Panc1 (cell line): ENCODE measurements around the gene TBC1D2B. TPM values are rescaled to one million over a fixed set of nuclear protein-coding genes. Genes with fewer than 3 reads are reported as not detected.

Source experiments
- ATAC-seq: fragments of 200-7000 bp; cut with Tn5 transposase; 2 replicates; pipeline ENCODE4 v1.9.1; 2020; ENCODE audit warnings: mild to moderate bottlenecking, moderate library complexity
- BruUV-seq: library from RNA; stranded (reverse); fragments of 400-500 nt; replicated peaks from 2 replicates; lab custom pipeline; 2021; lab: Mats Ljungman, UMichigan
- CTCF ChIA-PET: fragments of 300-600 bp; sonication (Branson Sonifier 250); formaldehyde crosslinking; loops from one replicate; lab custom pipeline; 2022; ENCODE audit warnings: antibody characterized with exemption; lab: Charles Lee
- POLR2A ChIA-PET: fragments of 300-600 bp; sonication (Branson Sonifier 250); formaldehyde crosslinking; loops from one replicate; lab custom pipeline; 2022; ENCODE audit warnings: antibody characterized with exemption; lab: Charles Lee
- DNase-seq: peaks from one replicate; pipeline ENCODE4 v3.0.0-alpha.2; 2010; ENCODE audit warnings: low read depth, low spot score
- H3K27ac ChIP-seq: 2 replicates; pipeline ENCODE4 v1.5.1; 2011; ENCODE audit warnings: mild to moderate bottlenecking, low read length, inconsistent platforms
- H3K27me3 ChIP-seq: fragments of 200-500 bp; sonication (Bioruptor generic); 2 replicates; pipeline ENCODE4 v1.6.0; 2014; ENCODE audit warnings: low read length, inconsistent platforms; ENCODE audit not compliant: control insufficient read depth, insufficient read depth
- H3K36me3 ChIP-seq: fragments of 200-500 bp; sonication (Bioruptor generic); 2 replicates; pipeline ENCODE4 v1.5.1; 2014; ENCODE audit warnings: inconsistent platforms, mild to moderate bottlenecking, low read length, moderate library complexity; ENCODE audit not compliant: control insufficient read depth, insufficient read depth
- H3K4me1 ChIP-seq: 2 replicates; pipeline ENCODE4 v1.5.1; 2011; ENCODE audit warnings: inconsistent platforms, mild to moderate bottlenecking, low read length, moderate library complexity; ENCODE audit not compliant: control insufficient read depth, insufficient read depth
- H3K4me3 ChIP-seq, 2 experiments: 2 replicates each; pipeline ENCODE4 v1.5.1; 2011 to 2012; ENCODE audit warnings: low read depth in 2 of 2, low read length in 2 of 2, mild to moderate bottlenecking in 2 of 2, inconsistent platforms in 1 of 2, moderate library complexity in 1 of 2
- H3K9me3 ChIP-seq: fragments of 200-500 bp; sonication (Bioruptor generic); 2 replicates; pipeline ENCODE4 v1.5.1; 2014; ENCODE audit warnings: low read depth, mild to moderate bottlenecking, inconsistent platforms, low read length, moderate library complexity; ENCODE audit not compliant: control insufficient read depth, insufficient read depth
- POLR2AphosphoS5 ChIP-seq: IDR thresholded peaks from 2 replicates; pipeline ENCODE4 v1.6.1; 2012; ENCODE audit warnings: mild to moderate bottlenecking, low read depth, low read length, moderate library complexity
- SIN3A ChIP-seq: IDR thresholded peaks from 2 replicates; pipeline ENCODE4 v1.6.1; 2012; ENCODE audit warnings: low read depth, mild to moderate bottlenecking, low read length, moderate library complexity, borderline replicate concordance; ENCODE audit not compliant: insufficient read depth
- TCF7L2 ChIP-seq: IDR thresholded peaks from 2 replicates; pipeline ENCODE4 v1.6.1; 2011; ENCODE audit warnings: mild to moderate bottlenecking, low read depth, low read length, inconsistent platforms
- in situ Hi-C: cut with HindIII; loops from 2 replicates; pipeline ENCODE4 v1.10.0; 2016; ENCODE audit warnings: low sequenced_read_pairs, low pct_unique_long_range_greater_than_20kb
- intact Hi-C: fragments of 100-400 bp; cut with micrococcal nuclease; formaldehyde crosslinking; loops from one replicate; pipeline ENCODE4 v1.10.0; 2022; ENCODE audit not compliant: unreplicated experiment
- total RNA-seq: library from RNA; stranded (reverse); gene quantifications from one replicate; pipeline ENCODE4 v1.2.1, GENCODE V29; 2021; ENCODE audit not compliant: unreplicated experiment
- TF ChIP-seq, protein P1 (sequence below): fragments of 450-650 bp; IDR thresholded peaks from 2 replicates; pipeline ENCODE4 v1.5.1; 2017; ENCODE audit warnings: mild to moderate bottlenecking
- TF ChIP-seq, protein P2 (sequence below), 2 experiments: IDR thresholded peaks; 2 replicates each; pipeline ENCODE4 v1.6.1; 2011 to 2012; ENCODE audit warnings: low read depth in 2 of 2, control low read depth in 1 of 2, low read length in 1 of 2, mild to moderate bottlenecking in 1 of 2, moderate library complexity in 1 of 2; ENCODE audit not compliant: insufficient read depth in 1 of 2

Gene TBC1D2B
- total RNA-seq, 1 experiment from 2014 or later, result 59.3 TPM

DNA sequence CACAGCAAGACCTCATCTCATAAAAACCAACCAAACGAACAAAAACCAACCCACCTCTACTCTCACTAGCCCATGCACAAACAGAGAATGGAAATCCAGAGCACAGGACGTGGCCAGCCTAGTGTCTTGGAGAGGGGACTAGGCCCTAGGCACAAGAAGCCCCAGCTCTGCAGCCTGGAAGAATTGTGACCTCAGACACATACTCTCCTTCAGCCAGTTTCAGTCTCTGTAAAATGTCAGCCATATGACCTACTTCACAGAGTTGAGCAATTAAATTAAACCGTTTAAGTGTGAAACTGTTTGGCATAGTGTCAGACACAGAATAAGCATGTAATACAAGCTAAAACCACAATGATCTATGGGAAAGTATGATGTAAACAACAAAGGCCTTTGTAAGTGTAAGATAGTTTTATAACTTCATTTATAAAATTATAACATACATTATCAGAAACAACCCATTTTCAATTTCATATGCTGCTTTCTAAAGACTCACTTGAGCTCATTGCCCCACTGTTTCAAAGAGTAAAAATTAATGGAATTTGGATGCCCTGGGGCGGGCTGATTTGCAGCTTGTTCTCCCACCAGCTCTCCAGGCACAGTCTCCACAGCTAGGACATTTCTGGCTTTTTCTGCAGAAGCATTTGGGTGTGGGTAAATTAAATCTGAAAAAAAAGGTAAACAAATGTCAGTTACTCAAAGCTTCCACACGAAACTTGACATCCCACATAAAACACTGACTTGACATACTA, 32.9 kb downstream of the TBC1D2B start:
- intact Hi-C loops, result no loop called here
- in situ Hi-C loops, result no loop called here
- no TSS peak for BruUV-seq

DNA sequence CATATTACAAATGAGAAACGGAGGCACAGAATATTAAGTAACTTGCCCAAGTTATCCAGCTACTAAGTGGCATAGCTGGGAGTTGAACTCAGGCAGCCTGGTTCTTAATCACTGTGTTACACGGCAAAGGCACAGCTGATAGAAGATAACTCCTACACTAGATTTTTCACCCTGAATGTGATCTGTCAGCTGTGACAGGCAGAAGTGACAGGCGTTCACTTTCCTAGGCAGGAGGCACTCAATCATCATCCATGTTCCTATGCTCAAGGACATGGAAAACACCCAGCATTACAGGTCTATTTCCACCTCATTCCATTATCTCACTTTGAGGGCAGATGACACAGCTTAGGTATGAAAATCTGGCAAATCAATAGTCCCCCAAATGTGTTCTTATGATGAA, 35.6 kb downstream of the TBC1D2B start:
- Histone ChIP-seq H3K27ac (no peak overlapping the region), H3K36me3 (peaks cover 3% of the 10 kb centered on the region), H3K9me3 (no peaks in the 10 kb centered on the region), H3K4me3 (no peak overlapping the region), H3K4me1 (peaks cover 8% of the 10 kb centered on the region; the same call in 1 of the 2 replicates), H3K27me3 (no peaks in the 10 kb centered on the region)
- no peak for DNase-seq
- intact Hi-C loops, result no loop called here
- in situ Hi-C loops, result no loop called here
- ChIA-PET POLR2A (no interaction called here), CTCF (no interaction called here)
- no TSS peak for BruUV-seq
- TF ChIP-seq POLR2AphosphoS5 (no peak), SIN3A (no peak), TCF7L2 (no peak)
- TF ChIP-seq, protein P1, sequence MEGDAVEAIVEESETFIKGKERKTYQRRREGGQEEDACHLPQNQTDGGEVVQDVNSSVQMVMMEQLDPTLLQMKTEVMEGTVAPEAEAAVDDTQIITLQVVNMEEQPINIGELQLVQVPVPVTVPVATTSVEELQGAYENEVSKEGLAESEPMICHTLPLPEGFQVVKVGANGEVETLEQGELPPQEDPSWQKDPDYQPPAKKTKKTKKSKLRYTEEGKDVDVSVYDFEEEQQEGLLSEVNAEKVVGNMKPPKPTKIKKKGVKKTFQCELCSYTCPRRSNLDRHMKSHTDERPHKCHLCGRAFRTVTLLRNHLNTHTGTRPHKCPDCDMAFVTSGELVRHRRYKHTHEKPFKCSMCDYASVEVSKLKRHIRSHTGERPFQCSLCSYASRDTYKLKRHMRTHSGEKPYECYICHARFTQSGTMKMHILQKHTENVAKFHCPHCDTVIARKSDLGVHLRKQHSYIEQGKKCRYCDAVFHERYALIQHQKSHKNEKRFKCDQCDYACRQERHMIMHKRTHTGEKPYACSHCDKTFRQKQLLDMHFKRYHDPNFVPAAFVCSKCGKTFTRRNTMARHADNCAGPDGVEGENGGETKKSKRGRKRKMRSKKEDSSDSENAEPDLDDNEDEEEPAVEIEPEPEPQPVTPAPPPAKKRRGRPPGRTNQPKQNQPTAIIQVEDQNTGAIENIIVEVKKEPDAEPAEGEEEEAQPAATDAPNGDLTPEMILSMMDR, result no peak
- TF ChIP-seq, protein P2, sequence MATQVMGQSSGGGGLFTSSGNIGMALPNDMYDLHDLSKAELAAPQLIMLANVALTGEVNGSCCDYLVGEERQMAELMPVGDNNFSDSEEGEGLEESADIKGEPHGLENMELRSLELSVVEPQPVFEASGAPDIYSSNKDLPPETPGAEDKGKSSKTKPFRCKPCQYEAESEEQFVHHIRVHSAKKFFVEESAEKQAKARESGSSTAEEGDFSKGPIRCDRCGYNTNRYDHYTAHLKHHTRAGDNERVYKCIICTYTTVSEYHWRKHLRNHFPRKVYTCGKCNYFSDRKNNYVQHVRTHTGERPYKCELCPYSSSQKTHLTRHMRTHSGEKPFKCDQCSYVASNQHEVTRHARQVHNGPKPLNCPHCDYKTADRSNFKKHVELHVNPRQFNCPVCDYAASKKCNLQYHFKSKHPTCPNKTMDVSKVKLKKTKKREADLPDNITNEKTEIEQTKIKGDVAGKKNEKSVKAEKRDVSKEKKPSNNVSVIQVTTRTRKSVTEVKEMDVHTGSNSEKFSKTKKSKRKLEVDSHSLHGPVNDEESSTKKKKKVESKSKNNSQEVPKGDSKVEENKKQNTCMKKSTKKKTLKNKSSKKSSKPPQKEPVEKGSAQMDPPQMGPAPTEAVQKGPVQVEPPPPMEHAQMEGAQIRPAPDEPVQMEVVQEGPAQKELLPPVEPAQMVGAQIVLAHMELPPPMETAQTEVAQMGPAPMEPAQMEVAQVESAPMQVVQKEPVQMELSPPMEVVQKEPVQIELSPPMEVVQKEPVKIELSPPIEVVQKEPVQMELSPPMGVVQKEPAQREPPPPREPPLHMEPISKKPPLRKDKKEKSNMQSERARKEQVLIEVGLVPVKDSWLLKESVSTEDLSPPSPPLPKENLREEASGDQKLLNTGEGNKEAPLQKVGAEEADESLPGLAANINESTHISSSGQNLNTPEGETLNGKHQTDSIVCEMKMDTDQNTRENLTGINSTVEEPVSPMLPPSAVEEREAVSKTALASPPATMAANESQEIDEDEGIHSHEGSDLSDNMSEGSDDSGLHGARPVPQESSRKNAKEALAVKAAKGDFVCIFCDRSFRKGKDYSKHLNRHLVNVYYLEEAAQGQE (IDR thresholded peaks at IDR 0.05; ENCODE audit: insufficient read depth in 1 of 2, low read depth in 2 of 2, low read length in 1 of 2), result no peak
- ATAC-seq, result no peak

More for the DNA sequence above, 32.9 kb downstream of the TBC1D2B start:
- Histone ChIP-seq H3K36me3 (peaks cover 3% of the 10 kb centered on the region; the same call in 1 of the 2 replicates), H3K4me3 (no peak overlapping the region), H3K27me3 (no peaks in the 10 kb centered on the region), H3K4me1 (peaks cover 27% of the 10 kb centered on the region), H3K9me3 (no peaks in the 10 kb centered on the region), H3K27ac (no peak overlapping the region; the same call in 1 of the 2 replicates)
- ChIA-PET POLR2A (no interaction called here), CTCF (no interaction called here)
- ATAC-seq (no peak), DNase-seq (no peak)
- no peak for TF ChIP-seq POLR2AphosphoS5
- TF ChIP-seq, protein P2 (IDR thresholded peaks at IDR 0.05; ENCODE audit: insufficient read depth in 1 of 2, low read depth in 2 of 2, low read length in 1 of 2), result no peak
- no peak for TF ChIP-seq TCF7L2
- TF ChIP-seq, protein P1, result no peak
- TF ChIP-seq SIN3A, result no peak
